GM18502 (cell line): Measurements from ENCODE around the gene FGF14.

Experiments used
- ATAC-seq: cut with Tn5 transposase; IDR thresholded peaks from one replicate; pipeline ENCODE4 v1.9.1; 2021; ENCODE audit warnings: mild to moderate bottlenecking; ENCODE audit not compliant: unreplicated experiment, poor library complexity

The FGF14 gene

DNA sequence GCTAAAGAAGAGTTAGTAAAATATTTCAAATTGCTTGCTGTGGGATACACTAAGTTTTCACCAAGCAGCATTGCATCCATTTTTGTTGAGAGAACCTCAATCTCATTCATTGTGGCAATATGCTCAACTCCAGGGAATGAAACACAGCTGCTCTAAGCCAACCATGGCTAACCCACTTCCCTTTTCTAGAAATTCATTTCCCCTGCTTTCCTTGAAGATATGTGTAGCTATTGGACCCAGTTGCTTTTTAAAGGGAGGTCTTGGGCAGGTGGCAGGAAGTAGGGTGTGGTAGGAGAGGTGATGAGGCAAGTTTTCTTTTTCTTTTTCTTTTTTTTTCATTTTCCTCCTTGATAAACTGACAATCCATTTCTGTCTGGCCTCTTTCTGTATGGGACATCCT lies 452.2 kb downstream of the FGF14 start:
- ATAC-seq, result no peak

DNA sequence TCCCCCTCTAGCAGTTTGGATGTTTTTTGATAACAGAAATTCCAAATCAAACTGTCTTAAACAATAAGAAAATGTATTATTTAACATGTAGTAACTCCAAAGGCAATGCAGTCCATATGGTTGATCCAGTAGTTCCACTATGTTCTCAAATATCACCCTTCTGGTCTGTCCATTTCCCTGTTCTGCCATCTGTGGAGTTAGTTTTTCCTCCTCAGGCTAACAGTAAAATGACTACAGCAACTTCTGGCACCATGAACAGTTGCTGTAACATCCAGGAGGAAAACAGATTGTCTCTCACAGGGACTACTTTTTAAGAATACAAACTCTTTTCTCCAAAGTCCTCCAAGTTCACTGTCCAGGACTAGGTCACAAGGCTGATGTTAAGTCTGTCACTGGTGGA lies 455.4 kb downstream of the FGF14 start:
- ATAC-seq, result no peak

DNA sequence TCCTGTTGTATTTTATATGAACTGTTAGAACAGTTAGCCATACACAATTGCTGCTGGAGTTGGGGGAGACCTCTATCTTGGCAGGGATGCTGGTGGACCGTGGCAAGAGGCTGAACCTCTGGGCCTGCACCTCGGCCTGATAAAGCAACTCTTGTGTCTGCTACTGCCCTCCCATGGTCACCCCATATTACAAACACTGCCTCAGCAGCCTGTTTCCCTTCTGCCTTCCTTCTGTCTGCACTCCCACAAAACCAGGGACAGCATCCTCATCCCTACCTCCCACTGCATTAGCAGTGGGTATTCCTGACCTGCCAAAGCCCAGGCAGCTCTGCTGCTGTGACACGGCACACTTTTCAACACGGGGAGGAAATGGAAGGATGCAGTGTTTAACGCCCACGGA lies 456.4 kb downstream of the FGF14 start:
- no peak for ATAC-seq

DNA sequence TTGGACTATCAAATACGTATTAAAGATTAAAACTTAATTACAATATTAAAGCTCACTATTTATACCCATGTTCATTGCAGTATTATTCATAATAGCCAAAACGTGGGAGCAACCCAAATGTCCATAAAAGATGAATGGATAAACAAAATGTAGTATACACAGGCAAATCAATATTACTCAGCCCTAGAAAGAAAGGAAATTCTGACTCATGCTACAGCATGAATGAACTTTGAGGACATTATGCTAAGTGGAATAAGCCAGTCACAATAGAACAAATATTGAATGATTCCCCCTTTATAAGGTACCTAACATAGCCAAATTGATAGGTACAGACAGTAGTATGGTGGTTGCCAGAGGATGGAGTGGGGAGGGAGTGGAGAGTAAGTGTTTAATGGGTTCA lies 457.3 kb downstream of the FGF14 start:
- ATAC-seq, result no peak

DNA sequence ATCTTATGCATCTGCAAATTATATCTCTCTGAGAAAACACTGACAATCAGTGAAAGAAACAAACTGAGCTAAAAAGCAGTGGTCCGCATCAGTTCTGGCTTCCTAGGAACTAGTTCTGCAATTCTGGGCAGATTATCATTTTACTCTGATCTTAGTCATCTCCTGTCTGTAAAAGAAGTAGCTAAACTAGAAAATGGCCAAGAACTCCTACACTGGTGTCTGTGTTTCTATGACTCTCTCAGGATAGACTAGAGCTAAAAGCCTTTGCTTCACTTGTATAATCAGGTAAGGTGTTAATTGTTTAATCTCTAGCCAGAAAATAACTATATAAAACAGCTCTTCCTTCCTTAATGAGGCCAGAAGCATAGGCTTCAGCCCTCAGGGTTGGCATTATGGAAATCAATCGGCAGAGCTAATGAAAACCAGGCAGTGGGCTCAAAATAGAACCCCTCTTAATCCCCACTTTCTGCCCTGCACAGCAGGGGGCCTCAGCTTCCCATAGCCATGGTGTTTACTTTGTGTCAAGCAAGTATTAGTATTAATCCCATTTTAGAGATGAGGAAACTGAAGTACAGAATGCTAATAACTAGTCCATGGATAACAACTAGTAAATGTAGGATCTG lies 459.2 kb downstream of the FGF14 start:
- no peak for ATAC-seq

DNA sequence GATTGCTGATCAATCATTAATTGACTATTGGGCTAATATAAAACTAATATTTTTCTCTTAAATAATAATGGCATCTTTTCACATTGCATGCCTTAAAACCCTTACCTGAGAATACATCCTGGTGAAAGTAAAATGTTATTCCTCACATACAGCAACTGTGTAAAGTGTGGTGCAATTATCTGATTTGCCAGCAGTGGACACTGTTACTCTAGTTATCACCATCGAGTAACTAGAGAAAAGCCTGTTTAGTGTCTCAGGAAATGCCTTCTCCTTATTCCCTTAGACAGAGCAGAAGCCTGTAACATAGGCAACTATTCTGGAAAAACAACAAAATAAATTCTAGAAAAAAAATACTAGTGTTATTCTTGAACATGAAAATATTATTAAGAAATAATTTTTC lies 459.8 kb downstream of the FGF14 start:
- peak; percentile 77 for ATAC-seq

DNA sequence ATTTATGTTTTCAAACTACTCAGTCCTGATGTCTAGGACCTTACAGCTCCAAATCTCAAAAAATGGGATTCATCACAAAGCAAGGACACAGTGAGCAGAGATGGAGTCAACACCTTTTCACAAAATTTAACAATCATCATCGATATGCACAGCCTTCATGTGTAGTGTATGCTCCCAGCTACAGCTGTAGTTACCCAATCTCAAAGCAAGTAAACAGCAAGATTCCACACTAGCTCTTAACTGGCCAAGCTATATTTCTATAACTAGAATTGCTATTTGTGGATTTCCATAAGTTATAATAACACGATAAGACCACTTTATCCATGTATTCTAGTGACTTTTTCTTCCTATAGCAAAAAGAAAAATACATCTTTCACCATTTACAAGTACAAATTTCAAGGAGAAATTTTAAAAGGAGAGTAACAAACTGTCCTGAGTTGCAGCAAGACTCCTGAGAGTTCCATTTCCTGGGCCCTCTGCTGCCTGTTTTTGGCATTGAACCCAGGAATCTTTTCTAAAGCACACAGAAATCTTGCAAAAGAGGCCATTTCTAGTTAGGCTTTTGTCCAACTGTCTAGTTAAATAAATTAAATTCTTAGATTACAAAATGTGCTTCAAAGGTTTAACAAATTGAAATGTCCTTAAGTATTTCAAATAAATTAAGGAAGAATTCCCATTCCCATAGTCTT lies 460.6 kb downstream of the FGF14 start:
- no peak for ATAC-seq

DNA sequence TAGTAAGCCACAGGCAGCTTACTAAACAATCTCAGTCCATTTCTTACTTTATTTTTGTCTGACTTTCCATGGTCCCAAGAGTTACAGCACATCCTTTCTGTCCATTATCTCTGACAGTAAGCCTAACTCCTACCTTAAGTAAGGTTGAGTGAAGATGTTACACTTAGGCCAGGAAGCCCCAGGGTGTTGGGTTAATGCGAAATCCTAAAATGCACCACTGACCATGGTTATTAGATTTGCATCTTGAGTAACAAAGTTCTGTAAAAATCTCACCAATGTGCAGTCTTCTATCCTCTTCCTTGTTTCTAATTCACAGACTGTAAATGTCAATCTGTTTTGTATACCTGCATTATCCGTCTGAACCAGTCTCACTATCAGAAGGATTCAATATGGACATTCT lies 462.5 kb downstream of the FGF14 start:
- ATAC-seq, result no peak

DNA sequence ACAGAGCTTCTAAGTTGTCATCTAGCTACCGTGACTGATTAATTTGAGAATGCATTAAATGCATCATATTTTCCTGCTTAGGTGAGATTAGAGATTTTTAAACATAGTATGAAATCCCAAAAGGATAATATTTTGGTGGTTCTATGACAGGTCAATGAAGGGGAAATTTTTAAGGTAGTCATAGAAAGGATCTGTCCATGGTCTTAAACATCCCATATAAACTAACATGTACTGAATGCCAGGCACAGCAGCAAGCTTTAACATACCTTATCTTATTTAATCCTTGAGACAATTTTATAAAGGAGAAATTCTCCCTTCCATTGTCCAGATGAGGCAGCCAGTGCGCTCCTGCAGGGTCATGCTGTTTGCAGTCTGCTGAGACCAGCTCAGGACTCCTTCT lies 466.0 kb downstream of the FGF14 start:
- no peak for ATAC-seq

DNA sequence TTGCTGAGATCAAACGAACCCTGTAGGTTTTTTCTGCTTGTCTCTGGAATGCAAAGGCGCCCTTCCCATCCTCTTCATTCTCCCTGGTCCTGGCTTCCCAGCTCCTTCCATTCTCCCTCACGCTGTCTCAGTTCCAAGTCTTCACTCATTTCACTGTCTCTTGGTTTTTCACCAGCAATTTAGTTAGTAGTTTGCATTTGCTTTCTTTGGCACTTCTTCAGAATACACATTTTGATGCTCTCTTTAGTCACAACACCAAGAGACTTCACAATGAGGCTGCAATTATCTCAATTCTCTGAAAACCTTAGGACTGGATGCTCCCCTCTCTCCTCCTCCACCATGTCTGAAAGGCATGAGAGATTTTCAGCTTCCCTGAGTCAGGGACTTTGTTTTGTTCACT lies 470.7 kb downstream of the FGF14 start:
- no peak for ATAC-seq

DNA sequence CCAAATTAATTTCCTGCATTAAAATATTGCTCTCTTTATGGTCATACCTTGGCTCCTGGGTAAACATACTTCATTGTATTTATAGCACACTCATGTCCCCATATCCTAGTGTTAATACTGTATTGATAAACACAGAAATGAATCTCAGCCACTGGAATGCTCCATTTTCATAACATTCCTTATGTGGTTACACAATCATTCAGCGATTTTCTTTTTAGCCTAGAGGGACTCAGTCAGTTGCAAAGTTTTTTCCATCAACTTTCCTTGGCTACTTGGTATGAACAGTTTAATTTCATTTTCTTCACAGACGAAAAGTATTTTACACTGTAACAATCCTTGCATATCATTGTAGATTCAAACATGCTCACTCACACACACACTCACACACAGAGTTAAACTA lies 471.5 kb downstream of the FGF14 start:
- ATAC-seq, result no peak

DNA sequence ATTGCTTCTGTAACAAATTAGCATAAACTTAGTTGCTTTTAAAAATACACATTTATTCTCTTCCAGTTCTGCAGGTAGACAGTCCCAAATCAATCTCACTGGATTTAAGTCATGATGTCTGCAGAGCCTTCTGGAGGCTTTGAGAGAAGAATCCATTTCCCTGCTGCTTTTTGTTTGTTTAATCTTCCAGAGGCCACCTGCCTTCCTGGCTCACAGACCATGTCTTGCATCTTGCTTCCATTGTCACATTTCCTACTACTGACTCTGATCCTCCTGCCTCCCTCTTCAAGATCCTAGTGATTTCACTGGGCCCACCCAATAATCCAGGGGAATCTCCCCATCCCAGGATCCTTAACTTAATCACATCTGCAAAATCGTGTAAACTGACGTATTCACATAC lies 476.1 kb downstream of the FGF14 start:
- no peak for ATAC-seq

DNA sequence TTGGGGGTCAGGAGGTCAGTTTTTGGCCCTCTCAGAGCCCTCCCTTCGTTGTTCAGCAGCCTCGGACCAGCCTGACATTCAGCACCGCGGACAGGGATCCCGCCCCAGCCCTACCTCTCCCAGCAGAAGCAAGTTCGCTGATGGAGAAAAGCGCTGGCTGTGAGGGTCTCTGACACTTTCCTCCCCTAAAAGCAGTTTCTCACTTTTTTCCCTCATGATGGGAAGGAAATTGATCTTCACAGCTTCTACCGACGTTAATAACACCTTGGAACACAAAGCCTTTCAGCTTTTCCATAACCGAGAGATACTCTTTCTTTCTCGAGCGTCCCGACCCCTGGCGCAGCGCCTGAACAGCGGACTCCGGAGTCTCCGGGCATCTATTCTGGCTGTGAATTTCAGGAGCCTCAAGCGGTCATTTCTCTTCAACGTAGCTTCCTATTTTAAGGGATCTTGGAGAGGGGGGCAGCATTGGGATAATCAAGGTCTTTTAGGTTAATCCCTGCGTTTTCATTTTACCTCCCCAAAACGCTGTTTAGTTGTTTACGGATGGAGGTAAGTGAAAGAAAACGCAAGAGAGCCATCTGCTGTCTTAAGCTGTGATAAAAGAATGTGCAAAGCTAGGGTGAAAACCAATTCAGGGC lies 482.2 kb downstream of the FGF14 start:
- no peak for ATAC-seq

DNA sequence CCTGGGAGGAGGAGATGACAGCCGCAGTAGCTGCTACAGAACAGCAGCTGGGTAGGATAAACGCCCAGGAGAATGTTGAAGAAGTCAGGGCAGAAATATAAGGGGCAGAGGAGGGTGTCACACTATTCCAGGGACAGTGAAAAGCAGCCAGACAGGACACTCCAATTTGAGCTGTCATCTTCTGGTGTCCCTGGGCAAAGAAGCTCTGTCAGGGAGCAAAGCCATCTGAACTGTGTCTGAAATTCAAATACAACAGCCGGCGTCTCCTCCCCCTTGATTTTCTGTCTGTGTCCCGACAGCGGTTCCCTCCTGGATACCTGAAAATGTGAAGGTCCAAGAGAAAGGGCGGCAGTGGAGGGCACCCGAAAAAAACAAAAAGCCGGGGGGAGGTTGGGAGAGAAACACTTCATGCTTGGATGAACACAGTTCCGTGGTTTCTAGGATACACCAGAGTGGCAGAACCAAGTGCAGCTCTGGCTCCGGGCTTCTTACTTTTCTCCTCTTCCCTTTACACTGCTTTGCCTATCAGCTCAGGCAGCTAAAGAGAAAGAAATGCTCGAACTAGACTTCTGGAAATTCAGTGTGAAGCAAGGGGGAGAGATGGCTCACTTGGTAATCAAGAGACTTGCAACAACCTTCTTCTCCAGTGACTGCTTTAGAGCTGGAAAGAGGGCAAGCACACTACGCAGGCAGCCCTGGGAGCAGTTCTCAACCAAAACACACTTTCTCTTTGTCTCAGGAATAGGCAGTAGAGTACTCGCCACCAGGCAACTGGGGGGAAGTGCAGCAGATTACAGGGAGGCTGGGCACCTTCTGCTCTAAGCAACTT lies 483.8 kb downstream of the FGF14 start:
- ATAC-seq, result no peak

DNA sequence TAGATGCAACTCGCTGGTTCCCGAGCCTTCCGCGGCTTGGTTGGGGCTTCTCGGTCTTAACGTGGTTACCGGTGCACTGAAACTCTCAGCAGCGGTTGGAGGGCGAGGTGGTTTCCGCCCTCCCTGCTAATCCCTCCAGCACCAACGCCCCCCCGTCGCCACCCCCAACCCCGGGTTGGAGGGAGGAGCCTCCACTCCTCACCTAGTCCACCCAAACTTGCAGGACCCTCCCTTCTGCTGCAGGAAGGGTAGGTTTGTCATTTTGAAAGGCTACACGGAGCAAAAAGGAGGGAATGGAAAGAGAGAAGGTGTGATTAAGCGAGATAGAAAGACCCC lies 484.4 kb downstream of the FGF14 start:
- no peak for ATAC-seq

DNA sequence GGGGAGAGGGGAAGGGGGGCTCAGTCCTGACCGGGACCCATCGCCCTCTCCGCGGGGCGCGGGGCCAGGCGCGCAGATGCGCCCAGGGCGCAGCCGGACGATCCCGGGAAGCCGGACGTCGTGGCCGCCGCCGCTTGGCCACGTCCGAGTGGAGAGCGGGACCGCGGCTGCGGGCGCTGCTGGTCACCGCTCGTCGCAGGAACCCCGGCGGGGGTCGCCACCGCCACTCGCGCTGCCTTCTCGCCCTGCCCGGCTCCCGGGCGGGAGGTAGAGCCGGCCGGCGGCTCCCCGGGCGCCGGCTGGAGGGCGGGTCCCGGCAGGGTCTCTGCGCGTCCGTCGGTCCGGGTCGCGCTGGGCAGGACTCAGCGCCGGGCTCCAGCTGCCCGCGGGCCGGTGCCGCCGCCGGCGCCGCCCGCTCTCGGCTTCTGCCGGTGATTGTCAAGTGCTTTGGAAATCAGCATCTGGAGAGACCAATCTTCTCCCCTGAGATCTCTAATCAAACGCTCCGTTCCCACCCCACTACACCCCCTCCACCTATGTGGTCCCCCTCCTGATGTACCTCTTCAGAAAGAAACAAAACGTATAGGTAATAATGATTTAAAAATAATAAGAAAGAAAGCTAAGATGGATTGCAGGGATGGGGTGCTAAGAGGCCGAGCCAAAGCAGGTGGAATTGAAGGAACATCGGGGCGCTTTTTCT lies 484.9 kb downstream of the FGF14 start:
- no peak for ATAC-seq

DNA sequence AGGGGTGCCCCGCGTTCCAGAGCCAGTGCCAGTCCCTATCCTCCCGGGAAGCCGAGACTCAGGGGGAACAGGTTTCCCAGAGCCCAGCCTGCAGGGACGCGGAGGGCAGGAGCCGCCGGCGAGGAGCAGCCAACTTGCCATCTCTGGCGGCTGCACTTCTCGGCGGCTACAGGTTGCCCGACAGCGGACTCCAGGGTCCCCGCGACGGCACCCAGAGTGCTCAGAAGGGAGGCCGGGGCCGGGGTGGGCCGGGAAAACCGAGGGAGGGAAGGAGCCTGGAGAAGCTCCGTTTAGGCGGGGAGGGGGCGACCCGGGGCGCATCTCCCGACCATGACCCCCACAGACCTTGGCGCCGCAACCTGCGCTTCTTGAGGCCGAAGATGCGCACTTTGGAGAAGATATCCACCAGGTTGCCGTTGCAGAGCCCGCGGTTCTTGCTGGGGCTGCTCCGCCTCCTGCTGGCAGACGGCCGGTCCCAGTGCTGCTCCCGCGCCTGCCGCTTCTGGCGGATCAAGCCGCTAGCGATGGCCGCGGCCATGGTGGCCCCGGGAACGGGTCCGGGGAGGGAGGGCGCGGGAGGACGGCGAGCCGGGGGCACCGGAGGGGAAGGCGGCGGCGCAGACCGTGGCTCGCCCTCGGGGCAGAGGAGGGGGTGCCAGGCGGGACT lies 485.6 kb downstream of the FGF14 start:
- ATAC-seq, result no peak

DNA sequence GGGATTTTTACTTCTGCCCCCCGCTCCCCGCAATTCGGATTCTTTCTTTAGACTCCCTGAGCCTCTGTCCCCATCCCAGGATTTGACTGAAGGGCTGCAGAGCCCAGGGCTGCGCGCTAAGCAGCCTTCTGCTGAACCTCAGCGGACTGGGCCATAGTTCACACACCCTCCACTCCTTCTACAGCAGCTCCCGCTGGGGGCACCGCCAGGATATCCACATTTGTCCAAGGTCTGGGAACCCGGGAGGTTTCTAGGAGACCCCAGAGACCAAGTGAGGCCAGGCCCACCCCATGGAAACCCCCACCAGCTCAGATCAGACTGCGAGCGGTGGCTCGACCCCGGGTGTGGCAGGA lies 486.1 kb downstream of the FGF14 start:
- no peak for ATAC-seq

DNA sequence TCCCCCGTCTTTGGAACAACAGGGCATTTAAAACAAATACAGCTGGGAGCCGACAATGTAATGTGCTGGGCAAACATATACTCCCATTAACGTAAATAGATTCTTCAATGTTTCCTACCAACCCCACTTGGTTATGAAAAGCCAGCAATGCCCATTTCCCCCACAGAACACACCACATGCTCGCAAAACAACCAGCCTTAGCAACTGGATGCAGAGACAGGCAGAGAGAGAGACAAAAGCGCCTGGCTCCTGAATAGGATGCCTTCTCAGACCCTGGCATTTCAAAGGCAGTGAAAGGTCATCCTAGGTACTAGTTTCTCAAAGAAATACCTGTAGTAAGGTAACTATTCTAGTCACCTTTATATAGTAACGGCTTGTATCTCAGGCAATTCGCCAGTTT lies 486.5 kb downstream of the FGF14 start:
- ATAC-seq, result no peak

DNA sequence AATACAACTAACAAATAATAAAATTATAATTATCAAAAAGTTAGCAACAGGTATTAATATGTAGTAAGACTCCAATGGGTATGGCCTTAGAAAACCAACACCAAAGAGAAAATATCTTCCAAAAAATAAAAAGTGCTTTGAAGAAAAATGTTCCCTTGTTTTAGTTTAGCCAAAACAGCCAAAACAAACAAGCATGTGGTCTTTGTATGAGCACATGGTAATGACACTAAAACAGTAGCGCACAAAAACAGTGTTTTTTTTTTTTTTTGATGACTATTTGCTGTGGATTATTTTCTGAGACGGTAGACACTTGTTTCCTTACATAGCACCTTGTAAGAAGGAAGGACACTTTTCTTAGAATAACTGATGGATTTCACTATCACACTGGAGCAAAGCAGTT lies 490.1 kb downstream of the FGF14 start:
- no peak for ATAC-seq
